ENCODE results near the gene CCDC57.

DNA sequence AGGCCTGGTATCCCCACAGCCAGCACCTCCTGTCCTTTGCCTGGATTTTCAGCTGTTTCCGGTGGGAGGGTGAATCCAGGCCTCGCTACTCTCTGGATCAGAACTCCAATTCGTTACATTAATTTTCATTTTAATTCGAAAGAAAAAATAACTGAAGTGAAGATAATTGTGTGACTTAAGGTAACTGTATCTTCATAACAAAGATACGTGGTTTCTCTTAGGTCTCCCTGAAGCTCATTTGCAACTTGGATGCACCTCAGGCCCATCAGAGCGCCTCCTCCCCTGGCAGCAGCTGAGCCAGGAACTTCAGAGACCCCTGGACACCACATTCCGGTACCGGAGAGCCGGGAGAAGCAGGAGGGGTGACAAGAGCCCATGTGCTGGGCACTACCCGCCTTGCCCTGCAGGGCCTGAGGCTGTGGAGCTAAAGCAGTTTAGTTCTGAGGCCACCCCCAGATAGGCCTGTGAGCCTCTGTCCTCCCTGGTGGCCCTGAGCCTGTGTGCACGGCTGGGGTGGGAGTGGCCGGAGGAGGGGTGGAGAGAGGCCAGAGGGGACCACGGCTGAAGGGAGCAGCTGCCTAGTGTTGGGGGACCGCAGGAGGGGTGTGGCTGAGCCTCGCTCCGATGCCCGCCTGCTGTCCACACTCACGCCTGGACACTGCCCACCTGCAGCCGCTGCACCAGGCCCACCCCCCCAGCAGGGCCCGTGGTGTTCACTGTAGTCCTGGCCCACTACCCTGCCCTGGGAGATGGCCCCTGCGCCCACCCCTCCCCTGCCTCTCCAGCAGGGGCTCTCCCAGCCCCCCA, 135.7 kb downstream of the CCDC57 start:
- TF ChIP-seq, protein P1, sequence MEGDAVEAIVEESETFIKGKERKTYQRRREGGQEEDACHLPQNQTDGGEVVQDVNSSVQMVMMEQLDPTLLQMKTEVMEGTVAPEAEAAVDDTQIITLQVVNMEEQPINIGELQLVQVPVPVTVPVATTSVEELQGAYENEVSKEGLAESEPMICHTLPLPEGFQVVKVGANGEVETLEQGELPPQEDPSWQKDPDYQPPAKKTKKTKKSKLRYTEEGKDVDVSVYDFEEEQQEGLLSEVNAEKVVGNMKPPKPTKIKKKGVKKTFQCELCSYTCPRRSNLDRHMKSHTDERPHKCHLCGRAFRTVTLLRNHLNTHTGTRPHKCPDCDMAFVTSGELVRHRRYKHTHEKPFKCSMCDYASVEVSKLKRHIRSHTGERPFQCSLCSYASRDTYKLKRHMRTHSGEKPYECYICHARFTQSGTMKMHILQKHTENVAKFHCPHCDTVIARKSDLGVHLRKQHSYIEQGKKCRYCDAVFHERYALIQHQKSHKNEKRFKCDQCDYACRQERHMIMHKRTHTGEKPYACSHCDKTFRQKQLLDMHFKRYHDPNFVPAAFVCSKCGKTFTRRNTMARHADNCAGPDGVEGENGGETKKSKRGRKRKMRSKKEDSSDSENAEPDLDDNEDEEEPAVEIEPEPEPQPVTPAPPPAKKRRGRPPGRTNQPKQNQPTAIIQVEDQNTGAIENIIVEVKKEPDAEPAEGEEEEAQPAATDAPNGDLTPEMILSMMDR (IDR thresholded peaks at IDR 0.05): no peak
- no peak for TF ChIP-seq POLR2A (IDR thresholded peaks at IDR 0.05)

Measured in stomach (tissue), 4 donors.